GM12892 (cell line): ENCODE measurements around the gene PHF21A.
"Not testable (repeated sequence)": the region's sequence is repeated elsewhere in the genome, so short reads cannot be mapped to it uniquely, and the experiment has no call there.

Experiments used
- DNase-seq: peaks from one replicate; pipeline ENCODE4 v3.0.0; 2011; ENCODE audit not compliant: insufficient read length
- FAIRE-seq: peaks from 2 replicates; lab custom pipeline; 2011; peaks lifted over from hg19 to GRCh38; lab: Jason Lieb, UNC
- POLR2A ChIP-seq: IDR thresholded peaks from 2 replicates; pipeline ENCODE4 v1.6.1; 2011; ENCODE audit warnings: low read depth, low read length, control low read depth
- POLR2AphosphoS5 ChIP-seq: IDR thresholded peaks from 2 replicates; pipeline ENCODE4 v1.6.1; 2011; ENCODE audit warnings: low read depth, low read length, control low read depth
- TAF1 ChIP-seq: IDR thresholded peaks from 2 replicates; pipeline ENCODE4 v1.6.1; 2011; ENCODE audit warnings: low read depth, mild to moderate bottlenecking, control low read depth, low read length, borderline replicate concordance

Gene PHF21A

DNA sequence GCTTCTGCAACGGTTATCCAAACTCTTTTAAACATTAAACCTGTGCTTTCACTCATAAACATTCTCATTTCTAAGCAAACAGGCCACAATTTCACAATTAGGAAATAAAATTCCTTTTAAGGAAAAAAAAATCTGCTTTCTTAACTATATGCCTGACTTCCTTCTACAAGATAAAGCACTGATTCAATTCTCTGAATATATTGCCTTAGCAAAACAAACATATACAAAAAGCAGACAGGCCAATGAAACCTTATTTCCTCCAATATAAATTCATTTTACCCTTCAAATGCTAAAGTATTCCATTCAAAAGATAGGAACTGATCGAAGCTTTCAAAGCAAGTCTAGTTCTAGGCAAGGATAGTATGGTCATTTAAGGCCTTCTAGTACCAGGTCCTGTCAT lies 76.7 kb downstream of the PHF21A start:
- TF ChIP-seq TAF1: no peak
- no peak for TF ChIP-seq POLR2A
- no peak for TF ChIP-seq POLR2AphosphoS5
- FAIRE-seq: no peak
- DNase-seq: no peak

DNA sequence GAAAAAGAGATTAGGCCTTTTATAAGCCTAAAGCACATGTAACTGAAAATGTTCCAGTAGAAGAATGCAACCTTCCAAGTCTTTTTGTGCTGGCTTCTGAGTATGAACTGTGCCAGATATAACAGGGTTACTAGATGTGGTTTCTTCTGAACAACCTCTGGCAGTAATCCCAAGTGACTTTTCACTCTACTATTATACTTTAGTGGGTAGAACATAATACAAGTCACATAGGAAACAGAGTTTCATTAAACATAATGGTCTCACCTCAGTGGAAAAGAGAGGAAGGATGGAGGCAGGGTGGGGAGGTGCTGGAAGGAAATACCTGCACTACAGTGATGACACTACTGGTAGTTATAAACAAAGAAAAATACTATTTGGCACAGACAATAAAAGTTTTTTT lies 81.3 kb downstream of the PHF21A start:
- no peak for DNase-seq
- FAIRE-seq: no peak
- TF ChIP-seq POLR2A (no peak), POLR2AphosphoS5 (no peak), TAF1 (no peak)

GRCh38 chr11:46038529-46038928 lies 82.7 kb downstream of the PHF21A start:
- DNase-seq (no peak), FAIRE-seq (no peak)
- TF ChIP-seq POLR2AphosphoS5 (no peak), TAF1 (no peak), POLR2A (no peak)

DNA sequence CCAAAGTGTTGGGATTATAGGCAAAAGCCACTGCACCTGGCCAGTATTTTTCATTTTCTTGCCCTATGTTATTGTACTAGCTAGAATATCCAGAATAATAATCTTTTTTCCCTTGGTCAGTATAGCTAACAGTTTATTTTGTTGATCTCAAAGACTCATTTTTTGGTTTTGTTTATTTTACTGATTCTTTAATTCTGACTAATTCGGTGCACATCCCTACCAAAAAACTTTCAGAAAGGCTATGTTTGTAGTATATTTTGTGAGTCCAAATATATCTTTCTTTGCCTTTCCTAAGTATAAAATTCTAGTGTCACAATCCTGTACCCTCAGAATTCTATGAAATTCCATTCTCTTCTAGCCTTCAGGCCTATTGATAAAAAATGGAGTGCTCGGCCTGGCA lies 84.3 kb downstream of the PHF21A start:
- FAIRE-seq (no peak), DNase-seq (no peak)
- TF ChIP-seq POLR2AphosphoS5 (no peak), POLR2A (no peak)

GRCh38 chr11:46036009-46036408 lies 85.2 kb downstream of the PHF21A start:
- FAIRE-seq: no peak
- no peak for DNase-seq
- TF ChIP-seq TAF1 (no peak), POLR2A (no peak), POLR2AphosphoS5 (no peak)

DNA sequence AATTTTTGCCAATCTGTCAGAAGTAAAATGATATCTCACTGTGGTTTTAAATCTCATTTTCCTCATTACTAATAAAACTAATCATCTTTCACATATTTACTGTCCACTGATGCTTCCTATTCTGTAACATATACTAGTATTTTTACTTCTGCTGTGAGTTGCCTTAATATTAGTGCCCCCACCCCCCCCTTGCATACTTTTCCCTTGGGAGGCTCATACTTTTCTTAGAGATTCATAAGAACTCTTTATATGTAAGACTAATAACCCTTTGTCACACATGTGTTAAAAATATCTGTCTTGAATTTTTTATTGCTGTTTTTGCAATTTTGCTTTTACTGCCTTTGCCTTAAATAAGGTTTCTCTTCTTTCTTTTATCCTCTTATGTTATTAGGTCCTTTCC lies 87.2 kb downstream of the PHF21A start:
- TF ChIP-seq POLR2A: no peak
- TF ChIP-seq POLR2AphosphoS5: no peak
- no peak for TF ChIP-seq TAF1
- DNase-seq: no peak
- no peak for FAIRE-seq

DNA sequence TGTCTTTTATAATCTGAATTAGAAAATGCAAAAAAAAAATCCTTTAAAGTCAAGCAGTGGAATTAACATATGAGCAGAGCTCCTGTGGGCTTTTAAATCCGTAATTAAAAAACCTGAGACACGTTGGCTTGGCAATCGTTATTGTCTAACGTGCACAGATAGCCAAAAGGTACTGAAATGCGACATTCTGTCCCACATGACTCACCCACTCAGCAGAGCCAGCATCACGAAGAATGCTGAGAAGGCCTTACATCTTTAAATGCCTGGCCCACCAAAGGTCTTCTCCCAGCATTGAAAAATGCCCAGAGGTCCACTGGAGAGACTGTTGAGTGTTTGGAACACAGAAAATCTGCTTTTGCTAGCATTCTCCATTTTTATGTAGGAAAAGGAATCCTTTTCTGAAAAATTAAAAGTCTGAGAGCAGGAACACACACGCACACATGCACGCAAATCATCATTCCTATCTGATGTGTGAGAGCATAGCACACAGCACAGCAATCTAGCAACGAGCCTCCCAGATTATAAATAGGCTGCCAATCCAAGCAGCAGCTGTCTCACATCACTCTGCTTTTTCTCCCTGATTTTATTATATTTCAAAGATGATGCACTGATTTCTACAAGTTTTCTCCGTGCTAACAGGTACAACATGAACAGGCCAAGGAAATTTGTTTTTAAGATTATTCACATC lies 94.5 kb downstream of the PHF21A start:
- FAIRE-seq: no peak
- TF ChIP-seq POLR2AphosphoS5 (no peak), POLR2A (no peak), TAF1 (no peak)
- DNase-seq: no peak

DNA sequence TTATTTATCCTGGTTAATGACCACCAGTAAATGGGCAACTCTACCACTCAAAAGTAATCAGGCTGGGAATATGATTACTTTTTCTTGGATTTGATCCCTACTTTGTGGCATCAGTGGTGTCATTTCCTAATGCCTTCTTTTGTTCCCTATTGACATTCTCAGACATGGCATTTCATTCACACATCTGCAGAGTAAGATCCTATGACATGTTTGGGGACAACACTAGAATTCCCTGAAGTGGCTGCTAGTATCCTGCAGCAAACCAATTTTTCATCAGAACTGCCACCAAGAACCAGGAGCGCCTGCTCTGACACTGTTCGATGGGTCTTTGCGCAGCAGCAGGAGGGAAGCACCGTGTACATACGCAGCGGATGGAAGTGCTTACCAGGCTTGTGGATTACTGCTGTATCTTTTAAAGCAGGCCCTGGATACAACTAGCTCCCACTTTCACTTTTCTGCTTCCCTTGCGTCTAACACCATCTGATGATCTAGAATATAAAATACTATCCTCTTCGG lies 101.1 kb downstream of the PHF21A start:
- no peak for TF ChIP-seq TAF1
- no peak for TF ChIP-seq POLR2A
- TF ChIP-seq POLR2AphosphoS5: no peak
- DNase-seq (no peak), FAIRE-seq (no peak)

DNA sequence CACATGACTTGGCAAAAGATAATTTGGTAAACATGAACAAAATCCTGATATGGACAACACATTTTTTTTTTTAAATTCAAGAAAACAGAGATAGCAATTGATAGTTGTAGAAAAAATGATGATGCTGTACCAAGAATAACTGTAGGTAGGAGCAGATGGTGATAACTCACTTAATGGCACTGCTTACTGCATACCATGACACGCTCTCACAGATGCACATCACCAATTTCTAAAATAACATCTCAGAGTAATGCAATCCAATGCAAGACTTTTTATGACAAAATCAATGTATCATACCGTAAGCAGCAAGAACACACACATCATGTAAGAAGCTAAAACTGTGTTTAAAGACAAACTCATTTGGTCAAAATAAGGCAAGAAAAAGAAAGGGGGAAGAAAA lies 102.6 kb downstream of the PHF21A start:
- DNase-seq (no peak), FAIRE-seq (no peak)
- no peak for TF ChIP-seq POLR2AphosphoS5
- no peak for TF ChIP-seq TAF1
- TF ChIP-seq POLR2A: no peak

DNA sequence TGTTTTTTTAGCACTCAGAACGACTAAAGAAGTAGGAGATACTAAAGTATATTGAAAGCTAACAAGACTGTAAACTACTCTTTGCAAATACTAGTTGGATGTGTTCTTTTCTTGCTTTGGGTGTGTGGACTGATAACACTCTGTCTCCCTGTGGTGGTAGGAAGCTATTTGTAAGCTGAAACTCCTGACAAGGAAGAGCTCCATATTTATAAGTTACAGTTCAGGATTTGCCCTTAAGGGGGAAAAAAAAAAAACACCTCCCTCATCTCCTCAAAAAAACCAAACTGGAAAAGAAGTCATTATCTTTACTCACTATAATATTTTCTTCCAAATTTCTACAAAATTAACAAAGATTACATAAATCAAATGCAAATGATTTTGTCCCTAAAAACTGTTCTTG lies 103.9 kb downstream of the PHF21A start:
- TF ChIP-seq TAF1: no peak
- no peak for TF ChIP-seq POLR2AphosphoS5
- TF ChIP-seq POLR2A: no peak
- no peak for FAIRE-seq
- DNase-seq: no peak

DNA sequence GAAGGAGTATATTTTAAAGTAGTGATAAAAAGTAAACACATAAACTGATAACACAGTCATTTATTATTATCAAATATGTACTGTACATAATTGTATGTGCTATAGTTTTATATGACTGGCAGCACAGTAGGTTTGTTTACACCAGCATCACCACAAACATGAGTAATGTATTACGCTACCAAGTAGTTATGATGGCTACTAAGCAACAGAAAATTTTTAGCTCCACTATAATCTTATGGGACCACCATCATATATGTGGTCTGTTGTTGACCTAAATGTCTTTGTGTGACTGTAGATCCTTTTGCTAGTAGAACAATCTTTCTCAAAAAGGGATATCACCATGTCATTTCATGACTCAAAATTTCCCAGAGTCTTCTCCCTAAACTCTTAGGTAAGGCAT lies 105.3 kb downstream of the PHF21A start:
- no peak for TF ChIP-seq TAF1
- TF ChIP-seq POLR2AphosphoS5: no peak
- no peak for TF ChIP-seq POLR2A
- FAIRE-seq (no peak), DNase-seq (no peak)

GRCh38 chr11:46014168-46014567 lies 107.1 kb downstream of the PHF21A start:
- FAIRE-seq: not testable (repeated sequence)

GRCh38 chr11:46012185-46012584 lies 109.1 kb downstream of the PHF21A start:
- TF ChIP-seq TAF1 (no peak), POLR2A (no peak), POLR2AphosphoS5 (no peak)
- FAIRE-seq: no peak

More at GRCh38 chr11:46014168-46014567, 107.1 kb downstream of the PHF21A start:
- DNase-seq: not testable (repeated sequence)

GRCh38 chr11:46010100-46010499 lies 111.2 kb downstream of the PHF21A start:
- TF ChIP-seq POLR2A (no peak), TAF1 (no peak), POLR2AphosphoS5 (no peak)
- no peak for FAIRE-seq
- no peak for DNase-seq

More at GRCh38 chr11:46012185-46012584, 109.1 kb downstream of the PHF21A start:
- no peak for DNase-seq
